ENCODE measurements around the gene AHCYL1. TPM values are rescaled to one million over a fixed set of nuclear protein-coding genes. Genes with fewer than 3 reads are reported as not detected.
"Not testable (repeated sequence)": the region's sequence is repeated elsewhere in the genome, so short reads cannot be mapped to it uniquely, and the experiment has no call there.

Gene AHCYL1
- polyA plus RNA-seq, 1 experiment = 133 TPM

GRCh38 chr1:109950509-109950908 is 34.1 kb upstream of the AHCYL1 start:
- ChIA-PET POLR2A (interaction anchor here (0.7 kb wide), 1 partner anchor 539 kb away, joined by 7 read pairs; no protein-coding TSS in a partner anchor), CTCF (no interaction called here)
- Histone ChIP-seq H3K9me3 (ENCODE audit: control insufficient read depth, insufficient read depth, low read length) (no peaks in the 10 kb centered on the region), H3K4me3 (ENCODE audit: low read depth, low read length) (no peak overlapping the region), H3K27ac (ENCODE audit: low read depth, low read length) (no peak overlapping the region), H3K27me3 (ENCODE audit: control insufficient read depth, insufficient read depth, low read length) (no peaks in the 10 kb centered on the region)
- no peak for DNase-seq (ENCODE audit: low read depth, low spot score)
- TF ChIP-seq CTCF (IDR thresholded peaks at IDR 0.05; ENCODE audit: low read depth, low read length) = no peak

GRCh38 chr1:109951501-109951900 is 33.1 kb upstream of the AHCYL1 start:
- CTCF ChIA-PET; H3K4me3 ChIP-seq (ENCODE audit: low read depth, low read length); DNase-seq (ENCODE audit: low read depth, low spot score); POLR2A ChIA-PET; H3K27me3 ChIP-seq (ENCODE audit: control insufficient read depth, insufficient read depth, low read length); H3K27ac ChIP-seq (ENCODE audit: low read depth, low read length); H3K9me3 ChIP-seq (ENCODE audit: control insufficient read depth, insufficient read depth, low read length): not testable (repeated sequence)

GRCh38 chr1:109954041-109954512 is 30.5 kb upstream of the AHCYL1 start:
- TF ChIP-seq CTCF (IDR thresholded peaks at IDR 0.05; ENCODE audit: low read depth, low read length) = no peak
- POLR2A ChIA-PET = no interaction called here
- CTCF ChIA-PET = interaction anchor here (0.7 to 0.8 kb wide), 2 partner anchors 30 to 314 kb away, joined by 3 read pairs; no protein-coding TSS in a partner anchor
- no peaks in the 10 kb centered on the region for H3K27me3 ChIP-seq (ENCODE audit: control insufficient read depth, insufficient read depth, low read length)
- peak overlapping the region; percentile 59 for H3K27ac ChIP-seq (ENCODE audit: low read depth, low read length)
- H3K9me3 ChIP-seq (ENCODE audit: control insufficient read depth, insufficient read depth, low read length) = no peaks in the 10 kb centered on the region
- no peak overlapping the region for H3K4me3 ChIP-seq (ENCODE audit: low read depth, low read length)
- no peak for DNase-seq (ENCODE audit: low read depth, low spot score)

- no peaks in the 10 kb centered on the region for H3K27me3 ChIP-seq (ENCODE audit: control insufficient read depth, insufficient read depth, low read length)
- ChIA-PET POLR2A (interaction anchor here (0.7 to 1.6 kb wide), 6 partner anchors 20 to 177 kb away, joined by 3 to 6 read pairs (median 4); partner anchors contain the start of gene AHCYL1), CTCF (interaction anchor here (1.3 to 4.1 kb wide), 2 partner anchors 24 to 183 kb away, joined by 4 to 29 read pairs; partner anchors contain the start of gene AHCYL1)
- no peaks in the 10 kb centered on the region for H3K9me3 ChIP-seq (ENCODE audit: control insufficient read depth, insufficient read depth, low read length)
- H3K4me3 ChIP-seq (ENCODE audit: low read depth, low read length) = no peak overlapping the region
- DNase-seq (ENCODE audit: low read depth, low spot score) = no peak
- H3K27ac ChIP-seq (ENCODE audit: low read depth, low read length) = peak overlapping the region; percentile 86
- no peak for TF ChIP-seq CTCF (IDR thresholded peaks at IDR 0.05; ENCODE audit: low read depth, low read length)
Measured at GRCh38 chr1:109959632-109959973, 25.0 kb upstream of the AHCYL1 start.

- ChIA-PET POLR2A (interaction anchor here (0.7 to 1.6 kb wide), 6 partner anchors 19 to 178 kb away, joined by 3 to 6 read pairs (median 4); partner anchors contain the start of gene AHCYL1), CTCF (interaction anchor here (0.6 to 4.1 kb wide), 4 partner anchors 8 to 183 kb away, joined by 3 to 29 read pairs (median 8); partner anchors contain the start of gene AHCYL1)
- Histone ChIP-seq H3K27me3 (ENCODE audit: control insufficient read depth, insufficient read depth, low read length) (no peaks in the 10 kb centered on the region), H3K9me3 (ENCODE audit: control insufficient read depth, insufficient read depth, low read length) (no peaks in the 10 kb centered on the region), H3K27ac (ENCODE audit: low read depth, low read length) (peak overlapping the region; percentile 86), H3K4me3 (ENCODE audit: low read depth, low read length) (no peak overlapping the region)
- TF ChIP-seq CTCF (IDR thresholded peaks at IDR 0.05; ENCODE audit: low read depth, low read length) = peak; percentile 18; the same call in 1 of the 2 replicates
- DNase-seq (ENCODE audit: low read depth, low spot score) = peak; percentile 61
Measured at GRCh38 chr1:109959974-109960744, 24.4 kb upstream of the AHCYL1 start.

Data from AG04450 (cell line).